ENCODE results near the gene MCF2L2.

DNA sequence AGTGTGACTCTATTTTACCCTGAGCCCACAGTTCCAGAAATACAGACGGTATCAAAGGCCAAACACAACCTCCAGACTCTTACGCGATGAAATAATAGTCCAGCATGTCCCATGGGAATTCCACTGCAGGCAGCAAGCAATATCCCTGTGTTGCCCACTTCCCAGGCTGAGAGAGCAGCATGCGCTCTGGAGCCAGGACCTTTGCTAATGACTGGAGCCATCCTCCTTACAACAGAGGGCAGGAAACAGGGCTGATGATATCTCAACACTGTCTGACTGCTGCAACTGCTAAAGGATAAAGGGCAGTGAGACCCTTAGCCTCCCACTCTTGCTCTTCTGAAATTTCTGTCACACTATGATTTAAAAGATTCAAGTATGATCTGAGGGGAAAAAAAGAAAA is 34.8 kb downstream of the MCF2L2 start:
- TF ChIP-seq, protein P1, sequence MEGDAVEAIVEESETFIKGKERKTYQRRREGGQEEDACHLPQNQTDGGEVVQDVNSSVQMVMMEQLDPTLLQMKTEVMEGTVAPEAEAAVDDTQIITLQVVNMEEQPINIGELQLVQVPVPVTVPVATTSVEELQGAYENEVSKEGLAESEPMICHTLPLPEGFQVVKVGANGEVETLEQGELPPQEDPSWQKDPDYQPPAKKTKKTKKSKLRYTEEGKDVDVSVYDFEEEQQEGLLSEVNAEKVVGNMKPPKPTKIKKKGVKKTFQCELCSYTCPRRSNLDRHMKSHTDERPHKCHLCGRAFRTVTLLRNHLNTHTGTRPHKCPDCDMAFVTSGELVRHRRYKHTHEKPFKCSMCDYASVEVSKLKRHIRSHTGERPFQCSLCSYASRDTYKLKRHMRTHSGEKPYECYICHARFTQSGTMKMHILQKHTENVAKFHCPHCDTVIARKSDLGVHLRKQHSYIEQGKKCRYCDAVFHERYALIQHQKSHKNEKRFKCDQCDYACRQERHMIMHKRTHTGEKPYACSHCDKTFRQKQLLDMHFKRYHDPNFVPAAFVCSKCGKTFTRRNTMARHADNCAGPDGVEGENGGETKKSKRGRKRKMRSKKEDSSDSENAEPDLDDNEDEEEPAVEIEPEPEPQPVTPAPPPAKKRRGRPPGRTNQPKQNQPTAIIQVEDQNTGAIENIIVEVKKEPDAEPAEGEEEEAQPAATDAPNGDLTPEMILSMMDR (IDR thresholded peaks at IDR 0.05 in 8 of 11, conservative IDR thresholded peaks at IDR 0.05 in 3 of 11), result no peak
- TF ChIP-seq POLR2AphosphoS5 (IDR thresholded peaks at IDR 0.05) (no peak), POLR2A (IDR thresholded peaks at IDR 0.05) (no peak)

Measured in spleen (tissue), 7 donors.